Ovary (tissue), 9 donors: Measurements from ENCODE around the gene PSRC1. TPM values are rescaled to one million over a fixed set of nuclear protein-coding genes. Genes with fewer than 3 reads are reported as not detected.
A peak's percentile ranks its signal among the peaks of the same experiment; 100 is the strongest.

Source experiments
- DNase-seq, 5 donors: peaks; one replicate each; pipeline ENCODE4 v3.0.0-alpha.2; 2019 to 2020
- H3K27ac ChIP-seq, 2 donors: fragments of 200-600 bp; one replicate each; pipeline versions ENCODE4 v1.5.1 to v1.8.0; 2019 to 2022
- H3K27me3 ChIP-seq: fragments of 200-600 bp; one replicate; pipeline ENCODE4 v1.8.0; 2022
- H3K36me3 ChIP-seq: fragments of 200-600 bp; sonication (generic); one replicate; pipeline ENCODE4 v1.5.1; 2019
- H3K4me1 ChIP-seq: one replicate; pipeline ENCODE4 v1.8.1; 2013; ENCODE audit warnings: mild to moderate bottlenecking, moderate library complexity; ENCODE audit not compliant: insufficient read depth
- H3K4me3 ChIP-seq: fragments of 200-600 bp; sonication (generic); one replicate; pipeline ENCODE4 v1.5.1; 2017
- H3K9me3 ChIP-seq, 2 donors: fragments of 200-600 bp in 1 of 2; sonication (generic) in 1 of 2; one replicate each; pipeline versions ENCODE4 v1.5.1 to v1.8.1; 2013 to 2019; ENCODE audit warnings: mild to moderate bottlenecking in 1 of 2, moderate library complexity in 1 of 2
- CTCF ChIP-seq, 3 donors: fragments of 450-650 bp in 2 of 3; fragments of 200-600 bp in 1 of 3; IDR thresholded peaks; one replicate each; pipeline versions ENCODE4 v1.5.1 to v1.8.0; 2016 to 2022; ENCODE audit warnings: antibody characterized with exemption in 3 of 3, mild to moderate bottlenecking in 1 of 3
- EP300 ChIP-seq: sonication (generic); formaldehyde crosslinking; IDR thresholded peaks from one replicate; pipeline ENCODE4 v1.6.1; 2017; ENCODE audit warnings: antibody characterized with exemption
- POLR2A ChIP-seq: fragments of 450-650 bp; IDR thresholded peaks from one replicate; pipeline ENCODE4 v1.6.1; 2017; ENCODE audit warnings: antibody characterized with exemption, mild to moderate bottlenecking, moderate library complexity
- WGBS, 3 donors: extraction: QIAGEN DNeasy Blood & Tissue Kit in 1 of 3; methylation state at CpG; one replicate each; pipeline versions ENCODE4 v1.1.5 to v1.1.7; 2013 to 2017; 5-methylcytosine and 5-hydroxymethylcytosine counted together
- intact Hi-C, 4 donors: fragments of 100-400 bp; cut with DNase I; formaldehyde crosslinking; loops; one replicate each; pipeline versions ENCODE4 v1.11.0 to v1.15.1; 2022 to 2023
- polyA plus RNA-seq, 2 donors: library from polyadenylated mRNA; stranded (reverse); fragments of 200-250 nt in 1 of 2; fragments of 350-450 nt in 1 of 2; fragmentation: Illumina TruSeq in 1 of 2; extraction: RNeasy Lipid Tissue Mini Kit (QIAGEN cat#74804) in 1 of 2; gene quantifications; one replicate each; pipeline ENCODE4 v1.2.3, GENCODE V29; 2013 to 2014
- total RNA-seq, 7 donors: library from RNA; depleted of rRNA in 2 of 7; stranded (reverse); fragments of >200 nt in 2 of 7; fragmentation: NEBNext Ultra II Directional in 3 of 7; extraction: Animal tissue kit (Norgen Biotek cat#: 25700) in 3 of 7; gene quantifications; one replicate each; pipeline versions ENCODE4 v1.1.0 to v1.2.4, GENCODE V29; 2016 to 2023
- donor health status: DM: no; HTN: no; CAD: no; lungs with moderate emphysema.
- donor health status: DM: no; HTN: no; CAD: no.
- donor health status: Bipolar disorder and iron deficiency.
- donor health status: DM: yes; HTN: yes; CAD: no.
- donor health status: DM: no; HTN: no; CAD: no.
- donor health status: DM: yes; HTN: yes; CAD: no.

Gene PSRC1
- total and polyA plus RNA-seq, 9 donors: 1.0 to 8.1 (median 5.3) TPM

GRCh38 chr1:109251277-109252166 is 31.4 kb downstream of the PSRC1 start:
- Histone ChIP-seq H3K9me3 (no peaks in the 10 kb centered on the region), H3K4me3 (no peak overlapping the region), H3K27me3 (no peaks in the 10 kb centered on the region), H3K27ac (no peak overlapping the region), H3K4me1 (peaks cover 4% of the 10 kb centered on the region), H3K36me3 (no peaks in the 10 kb centered on the region)
- intact Hi-C loops: no loop called here
- WGBS, 3 donors: 95 to 97% (median 97%) methylated on average over 32 of the region's 32 CpGs
- no peak for DNase-seq
- no peak for TF ChIP-seq EP300
- TF ChIP-seq CTCF (IDR thresholded peaks at IDR 0.05): no peak
- no peak for TF ChIP-seq POLR2A

GRCh38 chr1:109250454-109251276 is 32.3 kb downstream of the PSRC1 start:
- H3K9me3 ChIP-seq: no peaks in the 10 kb centered on the region
- H3K36me3 ChIP-seq: no peaks in the 10 kb centered on the region
- no peaks in the 10 kb centered on the region for H3K27me3 ChIP-seq
- intact Hi-C loops: no loop called here
- H3K4me1 ChIP-seq: peaks cover 4% of the 10 kb centered on the region
- WGBS, 3 donors: 83 to 90% (median 87%) methylated on average over 33 of the region's 33 CpGs
- no peak overlapping the region for H3K27ac ChIP-seq
- TF ChIP-seq POLR2A (no peak), CTCF (IDR thresholded peaks at IDR 0.05) (no peak), EP300 (no peak)
- peak in 2 of 5 donors; percentile 19 to 33 for DNase-seq
- no peak overlapping the region for H3K4me3 ChIP-seq

GRCh38 chr1:109249654-109250401 is 33.1 kb downstream of the PSRC1 start:
- no peaks in the 10 kb centered on the region for H3K27me3 ChIP-seq
- H3K9me3 ChIP-seq: no peaks in the 10 kb centered on the region
- intact Hi-C loops: no loop called here
- H3K36me3 ChIP-seq: no peaks in the 10 kb centered on the region
- H3K4me3 ChIP-seq: peak overlapping the region; percentile 59
- peaks cover 4% of the 10 kb centered on the region for H3K4me1 ChIP-seq
- TF ChIP-seq CTCF (IDR thresholded peaks at IDR 0.05) (no peak), POLR2A (no peak)
- DNase-seq: peak in 2 of 5 donors; percentile 22 to 35
- 2 to 6% (median 3%) methylated on average over 18 to 80 of the region's 80 CpGs for WGBS, 3 donors
- H3K27ac ChIP-seq: no peak overlapping the region
